Measurements from ENCODE around the gene PRXL2A. TPM values are rescaled to one million over a fixed set of nuclear protein-coding genes. Genes with fewer than 3 reads are reported as not detected.

Gene PRXL2A
- polyA plus RNA-seq, 1 experiment = 1.0 TPM

- DNase-seq (ENCODE audit: low read depth) = no peak
- CTCF ChIA-PET = interaction anchor here (1.0 to 8.3 kb wide), 3 partner anchors 11 to 72 kb away, joined by 3 to 58 read pairs (median 9); no protein-coding TSS in a partner anchor
- Histone ChIP-seq H3K4me3 (ENCODE audit: low read depth, low read length) (no peak overlapping the region), H3K36me3 (ENCODE audit: control insufficient read depth, insufficient read depth, low read length) (no peaks in the 10 kb centered on the region), H3K27me3 (ENCODE audit: control insufficient read depth, insufficient read depth, low read length) (no peaks in the 10 kb centered on the region)
- POLR2A ChIA-PET = no interaction called here
- TF ChIP-seq CTCF (IDR thresholded peaks at IDR 0.05; ENCODE audit: insufficient read depth, low read depth, low read length) = no peak
Measured at GRCh38 chr10:80433134-80433533, 24.8 kb downstream of the PRXL2A start.

GRCh38 chr10:80436446-80437098 is 28.2 kb downstream of the PRXL2A start:
- Histone ChIP-seq H3K36me3 (ENCODE audit: control insufficient read depth, insufficient read depth, low read length) (no peaks in the 10 kb centered on the region), H3K27me3 (ENCODE audit: control insufficient read depth, insufficient read depth, low read length) (no peaks in the 10 kb centered on the region), H3K4me3 (ENCODE audit: low read depth, low read length) (no peak overlapping the region)
- ChIA-PET CTCF (interaction anchor here (2.0 to 8.3 kb wide), 3 partner anchors 7 to 69 kb away, joined by 5 to 58 read pairs (median 8); no protein-coding TSS in a partner anchor), POLR2A (no interaction called here)
- DNase-seq (ENCODE audit: low read depth) = no peak
- TF ChIP-seq CTCF (IDR thresholded peaks at IDR 0.05; ENCODE audit: insufficient read depth, low read depth, low read length) = no peak

- Histone ChIP-seq H3K4me3 (ENCODE audit: low read depth, low read length) (no peak overlapping the region), H3K27me3 (ENCODE audit: control insufficient read depth, insufficient read depth, low read length) (no peaks in the 10 kb centered on the region), H3K36me3 (ENCODE audit: control insufficient read depth, insufficient read depth, low read length) (no peaks in the 10 kb centered on the region)
- CTCF ChIA-PET = interaction anchor here (2.0 to 2.3 kb wide), 2 partner anchors 12 to 68 kb away, joined by 5 to 8 read pairs; no protein-coding TSS in a partner anchor
- no peak for DNase-seq (ENCODE audit: low read depth)
- POLR2A ChIA-PET = no interaction called here
- no peak for TF ChIP-seq CTCF (IDR thresholded peaks at IDR 0.05; ENCODE audit: insufficient read depth, low read depth, low read length)
Measured at GRCh38 chr10:80437227-80437626, 28.9 kb downstream of the PRXL2A start.

GRCh38 chr10:80441831-80442230 is 33.5 kb downstream of the PRXL2A start:
- DNase-seq (ENCODE audit: low read depth) = no peak
- no peaks in the 10 kb centered on the region for H3K36me3 ChIP-seq (ENCODE audit: control insufficient read depth, insufficient read depth, low read length)
- ChIA-PET CTCF (interaction anchor here (1.0 to 28.2 kb wide), 4 partner anchors 9 to 159 kb away, joined by 3 to 661 read pairs (median 33); no protein-coding TSS in a partner anchor), POLR2A (no interaction called here)
- no peak overlapping the region for H3K4me3 ChIP-seq (ENCODE audit: low read depth, low read length)
- TF ChIP-seq CTCF (IDR thresholded peaks at IDR 0.05; ENCODE audit: insufficient read depth, low read depth, low read length) = no peak
- H3K27me3 ChIP-seq (ENCODE audit: control insufficient read depth, insufficient read depth, low read length) = 0 out of 2 replicates have a peak, but pooled peaks cover 1% of the 10 kb centered on the region

- ChIA-PET CTCF (interaction anchor here (0.5 to 28.2 kb wide), 13 partner anchors 10 to 491 kb away, joined by 3 to 661 read pairs (median 10); no protein-coding TSS in a partner anchor), POLR2A (no interaction called here)
- no peak for DNase-seq (ENCODE audit: low read depth)
- H3K36me3 ChIP-seq (ENCODE audit: control insufficient read depth, insufficient read depth, low read length) = no peaks in the 10 kb centered on the region
- H3K27me3 ChIP-seq (ENCODE audit: control insufficient read depth, insufficient read depth, low read length) = 0 out of 2 replicates have a peak, but pooled peaks cover 1% of the 10 kb centered on the region
- no peak for TF ChIP-seq CTCF (IDR thresholded peaks at IDR 0.05; ENCODE audit: insufficient read depth, low read depth, low read length)
- H3K4me3 ChIP-seq (ENCODE audit: low read depth, low read length) = no peak overlapping the region
Measured at GRCh38 chr10:80442879-80443278, 34.5 kb downstream of the PRXL2A start.

All from BJ (cell line).